ENCODE results near the gene PLEK. TPM values are rescaled to one million over a fixed set of nuclear protein-coding genes. Genes with fewer than 3 reads are reported as not detected.

Gene PLEK
- total and polyA plus RNA-seq, 2 donors (not counting 1 experiment from before 2014, with no cell fraction given): 39.9 to 78.3 TPM

GRCh38 chr2:68415521-68415920, 50.4 kb downstream of the PLEK start:
- CTCF ChIA-PET: interaction anchor here (0.9 to 5.3 kb wide), 6 partner anchors 11 to 53 kb away, joined by 3 to 30 read pairs (median 4); no protein-coding TSS in a partner anchor
- Mint-ChIP-seq H3K4me3 (no peak overlapping the region), H3K27ac (no peak overlapping the region), H3K9me3 (ENCODE audit: insufficient read depth) (no peaks in the 10 kb centered on the region), H3K4me1 (peaks cover 95% of the 10 kb centered on the region), H3K27me3 (no peaks in the 10 kb centered on the region)
- Histone ChIP-seq H3K4me2 (replicated peaks; ENCODE audit: low read depth, low read length, poor library complexity, severe bottlenecking) (no peak overlapping the region), H3K36me3 (replicated peaks in 1 of 2; ENCODE audit: control extremely low read depth in 1 of 2, control insufficient read depth in 1 of 2, extremely low read depth in 1 of 2, insufficient read depth in 2 of 2, low read length in 1 of 2) (no peaks in the 10 kb centered on the region), H3K9me3 (ENCODE audit: control extremely low read depth in 1 of 3, control insufficient read depth in 2 of 3, insufficient read depth in 1 of 3, low read length in 2 of 3) (no peaks in the 10 kb centered on the region), H3K79me2 (ENCODE audit: control insufficient read depth, insufficient read depth, low read length) (no peaks in the 10 kb centered on the region), H3K4me1 (ENCODE audit: control insufficient read depth in 2 of 2, insufficient read depth in 2 of 2, low read length in 2 of 2) (peaks cover 84 to 90% of the 10 kb centered on the region in 2 donors), H3K4me3 (ENCODE audit: control extremely low read depth in 1 of 5, extremely low read depth in 1 of 5, insufficient read depth in 1 of 5, low read depth in 2 of 5, low read length in 4 of 5) (no peak overlapping the region), H3K27ac (ENCODE audit: low read length in 2 of 2) (no peak overlapping the region), H3K27me3 (replicated peaks in 1 of 4; ENCODE audit: control extremely low read depth in 1 of 4, control insufficient read depth in 3 of 4, insufficient read depth in 4 of 4, low read length in 3 of 4) (no peaks in the 10 kb centered on the region), H2AFZ (ENCODE audit: insufficient read depth, low read depth, low read length, poor library complexity, severe bottlenecking) (no peak overlapping the region), H4K20me1 (ENCODE audit: control insufficient read depth, insufficient read depth, low read length, poor library complexity, severe bottlenecking) (no peaks in the 10 kb centered on the region), H3K9ac (ENCODE audit: low read length) (no peak overlapping the region)
- intact Hi-C loops (cut with micrococcal nuclease): no loop called here
- TF ChIP-seq EZH2 (IDR thresholded peaks at IDR 0.05; ENCODE audit: borderline replicate concordance, insufficient read depth, low read depth, low read length, poor library complexity, severe bottlenecking): no peak
- POLR2A ChIA-PET: interaction anchor here (0.5 kb wide), 1 partner anchor 1411 kb away, joined by 4 read pairs; no protein-coding TSS in a partner anchor
- DNase-seq (no peak), ATAC-seq (ENCODE audit: low read depth) (no peak)

GRCh38 chr2:68416081-68416675, 51.1 kb downstream of the PLEK start:
- H3K4me3 ChIP-seq (ENCODE audit: control extremely low read depth in 1 of 5, extremely low read depth in 1 of 5, insufficient read depth in 1 of 5, low read depth in 2 of 5, low read length in 4 of 5): no peak overlapping the region
- H3K27ac Mint-ChIP-seq: no peak overlapping the region
- no peaks in the 10 kb centered on the region for H3K79me2 ChIP-seq (ENCODE audit: control insufficient read depth, insufficient read depth, low read length)
- H3K9ac ChIP-seq (ENCODE audit: low read length): no peak overlapping the region
- no peaks in the 10 kb centered on the region for H4K20me1 ChIP-seq (ENCODE audit: control insufficient read depth, insufficient read depth, low read length, poor library complexity, severe bottlenecking)
- no peak overlapping the region for H2AFZ ChIP-seq (ENCODE audit: insufficient read depth, low read depth, low read length, poor library complexity, severe bottlenecking)
- no peak overlapping the region for H3K27ac ChIP-seq (ENCODE audit: low read length in 2 of 2)
- 99% methylated on average over 7 of the region's 9 CpGs for WGBS (ENCODE audit: insufficient coverage)
- H3K27me3 Mint-ChIP-seq: no peaks in the 10 kb centered on the region
- ATAC-seq (ENCODE audit: low read depth): no peak
- POLR2A ChIA-PET: interaction anchor here (1.1 to 1.4 kb wide), 2 partner anchors 13 to 23 kb away, joined by 4 read pairs; no protein-coding TSS in a partner anchor
- H3K4me1 Mint-ChIP-seq: peaks cover 96% of the 10 kb centered on the region
- intact Hi-C loops (cut with micrococcal nuclease): no loop called here
- no peak overlapping the region for H3K4me3 Mint-ChIP-seq
- H3K4me2 ChIP-seq (replicated peaks; ENCODE audit: low read depth, low read length, poor library complexity, severe bottlenecking): no peak overlapping the region
- CTCF ChIA-PET: interaction anchor here (0.9 to 5.3 kb wide), 5 partner anchors 12 to 53 kb away, joined by 3 to 30 read pairs (median 4); no protein-coding TSS in a partner anchor
- H3K27me3 ChIP-seq (replicated peaks in 1 of 4; ENCODE audit: control extremely low read depth in 1 of 4, control insufficient read depth in 3 of 4, insufficient read depth in 4 of 4, low read length in 3 of 4): no peaks in the 10 kb centered on the region
- no peak for TF ChIP-seq CTCF (IDR thresholded peaks at IDR 0.05)
- no peak for TF ChIP-seq EZH2 (IDR thresholded peaks at IDR 0.05; ENCODE audit: borderline replicate concordance, insufficient read depth, low read depth, low read length, poor library complexity, severe bottlenecking)
- H3K9me3 ChIP-seq (ENCODE audit: control extremely low read depth in 1 of 3, control insufficient read depth in 2 of 3, insufficient read depth in 1 of 3, low read length in 2 of 3): no peaks in the 10 kb centered on the region
- H3K9me3 Mint-ChIP-seq (ENCODE audit: insufficient read depth): no peaks in the 10 kb centered on the region
- H3K4me1 ChIP-seq (ENCODE audit: control insufficient read depth in 2 of 2, insufficient read depth in 2 of 2, low read length in 2 of 2): peaks cover 85 to 90% of the 10 kb centered on the region in 2 donors
- no peak for DNase-seq
- H3K36me3 ChIP-seq (replicated peaks in 1 of 2; ENCODE audit: control extremely low read depth in 1 of 2, control insufficient read depth in 1 of 2, extremely low read depth in 1 of 2, insufficient read depth in 2 of 2, low read length in 1 of 2): no peaks in the 10 kb centered on the region
